Mononuclear cell (primary cell): ENCODE data around the gene SLMAP. TPM values are rescaled to one million over a fixed set of nuclear protein-coding genes. Genes with fewer than 3 reads are reported as not detected.
"Not testable (repeated sequence)": the region's sequence is repeated elsewhere in the genome, so short reads cannot be mapped to it uniquely, and the experiment has no call there.

Source experiments
- H3K27me3 ChIP-seq: 2 replicates; pipeline ENCODE4 v1.6.0; 2011; ENCODE audit warnings: low read length, control low read depth; ENCODE audit not compliant: insufficient read depth
- H3K4me1 ChIP-seq: 2 replicates; pipeline ENCODE4 v1.5.1; 2011; ENCODE audit warnings: mild to moderate bottlenecking, low read length, control low read depth; ENCODE audit not compliant: insufficient read depth
- H3K4me3 ChIP-seq: 2 replicates; pipeline ENCODE4 v1.5.1; 2011; ENCODE audit warnings: mild to moderate bottlenecking, low read length, moderate library complexity
- H3K9me3 ChIP-seq: 2 replicates; pipeline ENCODE4 v1.5.1; 2011; ENCODE audit warnings: low read depth, mild to moderate bottlenecking, control low read depth, low read length
- total RNA-seq: library from RNA; depleted of rRNA; stranded (reverse); fragments of >200 nt; gene quantifications from one replicate; pipeline ENCODE4 v1.2.3, GENCODE V29; 2012

SLMAP gene
- total RNA-seq, 1 donor: 68.6 TPM

- Histone ChIP-seq H3K27me3 (no peaks in the 10 kb centered on the region), H3K4me3 (no peak overlapping the region), H3K4me1 (peaks cover 19% of the 10 kb centered on the region), H3K9me3 (no peaks in the 10 kb centered on the region)
Measured at GRCh38 chr3:57794951-57795350, 38.8 kb downstream of the SLMAP start.

- H3K9me3 ChIP-seq: no peaks in the 10 kb centered on the region
- peaks cover 13% of the 10 kb centered on the region for H3K4me1 ChIP-seq
- no peak overlapping the region for H3K4me3 ChIP-seq
- no peaks in the 10 kb centered on the region for H3K27me3 ChIP-seq
Measured at GRCh38 chr3:57796261-57796660, 40.2 kb downstream of the SLMAP start.

GRCh38 chr3:57797701-57798487 lies 41.8 kb downstream of the SLMAP start:
- Histone ChIP-seq H3K4me3 (no peak overlapping the region), H3K27me3 (no peaks in the 10 kb centered on the region), H3K4me1 (peaks cover 14% of the 10 kb centered on the region), H3K9me3 (no peaks in the 10 kb centered on the region)

GRCh38 chr3:57803647-57804081 lies 47.6 kb downstream of the SLMAP start:
- H3K27me3 ChIP-seq: no peaks in the 10 kb centered on the region
- H3K9me3 ChIP-seq: no peaks in the 10 kb centered on the region
- H3K4me1 ChIP-seq: peaks cover 13% of the 10 kb centered on the region
- H3K4me3 ChIP-seq: no peak overlapping the region

GRCh38 chr3:57805266-57805665 lies 49.2 kb downstream of the SLMAP start:
- Histone ChIP-seq H3K4me1 (peaks cover 13% of the 10 kb centered on the region), H3K4me3 (no peak overlapping the region), H3K27me3 (no peaks in the 10 kb centered on the region), H3K9me3 (no peaks in the 10 kb centered on the region)

GRCh38 chr3:57805674-57806073 lies 49.6 kb downstream of the SLMAP start:
- H3K27me3 ChIP-seq: no peaks in the 10 kb centered on the region
- H3K4me3 ChIP-seq: no peak overlapping the region
- peaks cover 13% of the 10 kb centered on the region for H3K4me1 ChIP-seq
- no peaks in the 10 kb centered on the region for H3K9me3 ChIP-seq

- H3K27me3 ChIP-seq, H3K4me3 ChIP-seq, H3K9me3 ChIP-seq: not testable (repeated sequence)
- H3K4me1 ChIP-seq: peaks cover 13% of the 10 kb centered on the region
Measured at GRCh38 chr3:57806195-57806594, 50.1 kb downstream of the SLMAP start.

GRCh38 chr3:57808961-57809608 lies 53.0 kb downstream of the SLMAP start:
- peaks cover 3% of the 10 kb centered on the region for H3K4me1 ChIP-seq
- H3K4me3 ChIP-seq: no peak overlapping the region
- H3K9me3 ChIP-seq: no peaks in the 10 kb centered on the region
- H3K27me3 ChIP-seq: no peaks in the 10 kb centered on the region

GRCh38 chr3:57809609-57809968 lies 53.5 kb downstream of the SLMAP start:
- H3K4me1 ChIP-seq: peaks cover 6% of the 10 kb centered on the region
- no peak overlapping the region for H3K4me3 ChIP-seq
- H3K27me3 ChIP-seq: no peaks in the 10 kb centered on the region
- no peaks in the 10 kb centered on the region for H3K9me3 ChIP-seq

GRCh38 chr3:57810048-57810447 lies 53.9 kb downstream of the SLMAP start:
- Histone ChIP-seq H3K4me3 (no peak overlapping the region), H3K4me1 (peaks cover 10% of the 10 kb centered on the region), H3K9me3 (no peaks in the 10 kb centered on the region), H3K27me3 (no peaks in the 10 kb centered on the region)

- Histone ChIP-seq H3K4me3 (no peak overlapping the region), H3K9me3 (no peaks in the 10 kb centered on the region), H3K27me3 (no peaks in the 10 kb centered on the region), H3K4me1 (peaks cover 16% of the 10 kb centered on the region)
Measured at GRCh38 chr3:57810471-57811137, 54.5 kb downstream of the SLMAP start.

GRCh38 chr3:57815036-57815435 lies 58.9 kb downstream of the SLMAP start:
- no peak overlapping the region for H3K4me3 ChIP-seq
- H3K27me3 ChIP-seq: no peaks in the 10 kb centered on the region
- no peaks in the 10 kb centered on the region for H3K9me3 ChIP-seq
- peaks cover 23% of the 10 kb centered on the region for H3K4me1 ChIP-seq

GRCh38 chr3:57816471-57817095 lies 60.5 kb downstream of the SLMAP start:
- no peaks in the 10 kb centered on the region for H3K27me3 ChIP-seq
- H3K9me3 ChIP-seq: no peaks in the 10 kb centered on the region
- H3K4me3 ChIP-seq: no peak overlapping the region
- H3K4me1 ChIP-seq: peaks cover 23% of the 10 kb centered on the region

GRCh38 chr3:57818772-57819171 lies 62.7 kb downstream of the SLMAP start:
- Histone ChIP-seq H3K27me3 (no peaks in the 10 kb centered on the region), H3K4me1 (peaks cover 23% of the 10 kb centered on the region), H3K9me3 (no peaks in the 10 kb centered on the region), H3K4me3 (no peak overlapping the region)

- Histone ChIP-seq H3K27me3 (no peaks in the 10 kb centered on the region), H3K4me3 (no peak overlapping the region), H3K9me3 (no peaks in the 10 kb centered on the region), H3K4me1 (peaks cover 9% of the 10 kb centered on the region)
Measured at GRCh38 chr3:57820479-57820878, 64.4 kb downstream of the SLMAP start.
